GM10847 (cell line): ENCODE measurements around the gene PKD1L1.

Source experiments
- POLR2A ChIP-seq: IDR thresholded peaks from 2 replicates; pipeline ENCODE4 v1.6.1; 2011; ENCODE audit not compliant: insufficient read length; ENCODE audit errors: extremely low read depth

The PKD1L1 gene

DNA sequence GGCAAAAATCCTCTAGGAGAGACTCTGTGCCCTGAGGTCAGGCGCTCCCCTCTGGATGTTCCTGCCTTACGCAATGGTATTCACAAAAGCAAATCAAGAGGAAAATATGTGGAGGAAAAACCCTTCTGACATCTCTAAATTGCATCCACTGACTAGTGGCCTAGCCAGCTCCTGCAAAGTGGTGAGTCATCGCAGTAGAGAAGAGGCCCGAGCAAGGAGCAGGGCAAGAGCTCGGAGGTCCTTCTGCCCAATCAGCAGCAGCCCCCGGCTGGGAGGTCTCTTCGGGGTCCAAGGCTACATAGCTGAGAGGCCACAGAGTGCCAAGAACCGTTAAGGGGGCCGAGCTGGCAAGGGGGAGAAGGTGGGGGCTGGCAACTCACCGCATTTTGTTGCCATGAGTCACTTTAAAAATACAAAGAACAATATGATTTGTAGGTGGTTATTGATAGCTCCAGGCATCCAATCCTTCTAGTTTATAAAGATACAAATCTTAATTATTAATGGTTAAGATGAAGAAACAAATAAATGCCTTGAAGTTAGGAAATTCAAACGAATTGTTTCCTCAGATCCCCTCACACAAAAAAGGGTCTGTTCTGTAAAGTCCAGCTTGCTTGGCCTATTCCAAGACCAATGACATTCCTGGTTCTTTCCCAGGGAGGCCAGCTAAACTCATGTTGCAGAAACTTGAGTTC, 161.6 kb downstream of the PKD1L1 start:
- TF ChIP-seq POLR2A = no peak

GRCh38 chr7:47785923-47786556, 162.2 kb downstream of the PKD1L1 start:
- TF ChIP-seq POLR2A = no peak

GRCh38 chr7:47783456-47784223, 164.6 kb downstream of the PKD1L1 start:
- no peak for TF ChIP-seq POLR2A

- TF ChIP-seq POLR2A = no peak
Measured at GRCh38 chr7:47782792-47783191, 165.5 kb downstream of the PKD1L1 start.

- TF ChIP-seq POLR2A = no peak
Measured at GRCh38 chr7:47782022-47782421, 166.2 kb downstream of the PKD1L1 start.

DNA sequence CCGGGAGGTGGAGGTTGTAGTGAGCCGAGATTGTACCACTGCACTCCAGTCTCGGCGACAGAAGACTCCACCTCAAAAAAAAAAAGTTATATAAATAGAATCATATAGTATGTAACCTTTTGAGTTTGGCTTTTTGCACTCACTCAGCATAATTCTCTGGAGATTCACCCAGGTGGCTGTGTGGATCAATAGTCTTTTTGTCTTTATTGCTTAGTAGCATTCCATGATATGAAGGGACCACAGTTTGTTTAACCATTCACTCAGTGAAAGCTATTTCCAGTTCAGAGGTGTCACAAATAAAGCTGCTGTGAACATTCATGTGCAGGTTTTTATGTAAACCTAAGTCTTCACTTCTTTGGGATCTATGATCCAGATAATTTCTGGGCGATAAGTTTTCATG, 167.7 kb downstream of the PKD1L1 start:
- no peak for TF ChIP-seq POLR2A

DNA sequence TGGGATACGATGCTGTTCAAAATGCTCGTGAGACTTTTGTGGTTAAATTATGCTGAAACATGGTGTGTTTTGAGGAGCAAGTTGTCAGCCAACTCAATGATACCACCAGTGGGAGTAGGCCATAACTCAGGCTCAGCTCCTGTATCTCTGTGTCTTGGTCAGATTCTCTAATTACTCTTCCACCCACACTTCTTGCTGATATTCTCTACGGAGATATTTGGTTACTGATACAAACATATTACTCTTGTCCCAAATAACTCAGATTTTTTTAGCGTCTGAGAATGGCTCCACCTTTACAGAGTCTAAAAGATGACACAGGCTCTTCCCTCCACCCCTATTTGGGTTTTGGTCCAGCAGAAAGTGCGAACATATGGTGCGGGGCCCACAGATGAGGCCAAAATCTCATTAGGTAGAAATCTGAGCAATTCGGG, 168.9 kb downstream of the PKD1L1 start:
- TF ChIP-seq POLR2A = no peak

DNA sequence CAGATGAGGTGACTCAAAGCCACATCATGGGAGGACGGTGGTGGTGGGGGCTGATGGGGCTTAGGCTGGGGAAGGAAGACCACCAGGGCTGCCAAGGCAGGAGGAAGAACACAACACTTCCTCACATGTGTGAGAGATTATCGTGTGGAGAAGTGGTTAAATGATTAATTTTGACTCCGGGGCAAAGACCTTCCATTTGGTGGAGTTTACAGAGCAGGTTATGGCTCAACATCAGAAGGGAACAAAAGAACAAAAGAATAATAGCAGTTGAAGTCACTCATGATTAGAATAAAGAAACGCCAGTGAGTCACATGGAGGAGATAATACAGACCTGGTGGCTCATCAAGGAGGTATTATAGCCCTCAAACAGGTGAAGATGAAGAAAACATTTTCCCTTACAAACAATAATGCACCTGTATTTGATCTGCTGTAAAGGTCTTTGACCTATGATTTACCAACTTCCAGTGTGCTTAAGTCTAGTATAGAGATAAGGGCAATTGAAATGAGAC, 170.1 kb downstream of the PKD1L1 start:
- no peak for TF ChIP-seq POLR2A

GRCh38 chr7:47777531-47778152, 170.6 kb downstream of the PKD1L1 start:
- no peak for TF ChIP-seq POLR2A

DNA sequence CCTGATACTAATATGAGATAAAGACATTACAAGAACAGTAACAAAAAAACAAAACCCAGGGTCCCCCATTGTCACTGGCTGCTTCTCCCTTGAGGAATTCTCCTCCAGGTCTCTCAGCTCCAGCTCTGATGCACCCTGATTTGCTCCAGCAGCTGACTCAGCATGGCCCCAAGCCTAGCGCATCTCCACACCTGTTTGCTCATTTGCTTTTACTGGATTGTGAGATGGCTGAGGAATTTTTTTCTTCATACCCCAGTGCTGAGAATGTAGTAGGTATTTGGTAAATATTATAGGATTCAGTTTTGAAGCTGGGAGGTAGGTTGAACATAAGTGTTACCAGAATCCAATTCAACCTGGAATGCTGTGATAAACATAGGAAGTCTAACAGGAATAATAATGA, 171.9 kb downstream of the PKD1L1 start:
- no peak for TF ChIP-seq POLR2A

- no peak for TF ChIP-seq POLR2A
Measured at GRCh38 chr7:47775238-47775637, 173.0 kb downstream of the PKD1L1 start.

DNA sequence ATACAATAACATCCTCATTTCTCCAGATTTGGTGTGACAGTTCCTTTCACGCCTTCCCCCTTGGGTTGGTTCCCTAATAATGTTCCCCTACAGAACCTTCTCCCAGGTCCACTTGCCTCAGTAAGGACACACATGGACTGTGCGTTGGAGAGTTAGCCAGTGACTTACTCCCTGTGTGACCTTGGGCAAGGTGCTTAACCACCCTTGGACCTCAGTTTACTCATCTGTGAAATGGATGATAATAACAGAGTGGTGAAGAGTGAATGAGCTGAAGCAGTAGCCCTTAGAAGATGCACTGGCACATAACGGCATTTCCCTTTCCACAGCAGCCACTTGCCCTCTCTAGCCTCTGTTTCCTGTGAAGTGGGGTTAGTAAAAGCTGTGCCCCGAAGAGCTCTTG, 175.8 kb downstream of the PKD1L1 start:
- TF ChIP-seq POLR2A = no peak

GRCh38 chr7:47771990-47772360, 176.3 kb downstream of the PKD1L1 start:
- TF ChIP-seq POLR2A = no peak

DNA sequence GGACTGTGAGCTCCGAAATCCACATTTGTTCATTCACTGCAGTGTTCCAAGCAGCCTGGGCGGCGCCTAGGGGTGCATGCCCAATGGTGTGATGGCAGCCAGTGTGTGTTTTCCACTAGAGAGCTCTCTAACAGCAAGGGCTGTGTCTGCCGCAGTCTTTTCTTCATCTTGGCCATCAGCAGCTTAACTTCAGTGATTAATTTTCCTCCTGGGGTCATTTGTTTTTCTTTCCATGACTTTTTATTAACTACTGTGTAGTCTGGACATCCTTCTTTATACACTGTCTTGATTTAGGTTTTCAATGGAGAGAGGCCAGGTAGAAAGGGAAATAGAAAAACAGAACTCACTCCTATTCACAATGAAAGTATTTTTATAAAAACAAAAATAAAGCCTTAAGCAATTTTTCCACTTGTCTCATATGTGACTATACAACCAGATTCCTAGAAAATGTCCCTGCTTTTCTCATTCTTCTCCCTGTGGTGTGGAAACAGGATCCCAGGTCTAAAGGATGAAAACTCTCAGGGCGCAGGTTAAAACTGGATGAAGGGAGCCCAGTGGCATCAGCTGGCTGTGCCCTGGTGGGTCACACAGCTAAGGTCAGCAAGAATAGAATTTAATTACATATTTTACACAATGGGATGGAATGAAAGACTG, 176.8 kb downstream of the PKD1L1 start:
- TF ChIP-seq POLR2A = no peak

GRCh38 chr7:47766126-47766525, 182.1 kb downstream of the PKD1L1 start:
- no peak for TF ChIP-seq POLR2A
